ENCODE results near the gene AP4E1. TPM values are rescaled to one million over a fixed set of nuclear protein-coding genes. Genes with fewer than 3 reads are reported as not detected.
"Not testable (repeated sequence)": the region's sequence is repeated elsewhere in the genome, so short reads cannot be mapped to it uniquely, and the experiment has no call there.

The AP4E1 gene
- polyA plus RNA-seq, 1 donor from 2014 or later, result 8.6 TPM

DNA sequence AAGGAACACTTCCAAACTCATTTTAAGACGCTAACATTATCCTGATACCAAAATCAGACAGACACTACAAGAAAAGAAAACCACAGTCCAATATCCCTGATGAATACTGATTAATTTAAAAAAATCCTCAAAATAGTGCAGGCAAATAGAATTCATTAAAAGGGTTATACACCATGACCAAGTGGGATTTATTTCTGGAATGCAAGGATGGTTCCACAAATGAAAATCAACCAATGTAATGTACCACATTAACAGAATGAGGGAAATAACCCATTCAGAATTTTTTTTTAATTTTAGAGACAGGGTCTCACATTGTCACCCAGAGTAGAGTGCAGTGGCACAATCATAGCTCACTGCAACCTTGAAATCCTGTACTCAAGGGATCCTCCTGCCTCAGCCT, 17.3 kb upstream of the AP4E1 start:
- no peaks in the 10 kb centered on the region for H4K20me1 ChIP-seq (ENCODE audit: insufficient read depth)
- H2AFZ ChIP-seq (ENCODE audit: low read depth, low read length), result no peak overlapping the region
- H3K36me3 ChIP-seq (ENCODE audit: insufficient read depth, low read length), result no peaks in the 10 kb centered on the region
- no peaks in the 10 kb centered on the region for H3K27me3 ChIP-seq (ENCODE audit: insufficient read depth, low read depth, low read length)
- no peaks in the 10 kb centered on the region for H3K79me2 ChIP-seq (replicated peaks; ENCODE audit: insufficient read depth, low read length)
- H3F3A ChIP-seq (ENCODE audit: insufficient read depth, low read length, poor library complexity, severe bottlenecking), result no peaks in the 10 kb centered on the region
- no peak overlapping the region for H3K4me2 ChIP-seq (ENCODE audit: low read length)
- TF ChIP-seq TAF1 (IDR thresholded peaks at IDR 0.05; ENCODE audit: low read depth) (no peak), EZH2 (IDR thresholded peaks at IDR 0.05; ENCODE audit: borderline replicate concordance, insufficient read depth, low read length, poor library complexity, severe bottlenecking) (no peak), EP300 (conservative IDR thresholded peaks at IDR 0.05; ENCODE audit: poor library complexity, severe bottlenecking) (no peak), POLR2AphosphoS5 (IDR thresholded peaks at IDR 0.05) (no peak), MXI1 (conservative IDR thresholded peaks at IDR 0.05; ENCODE audit: poor library complexity, severe bottlenecking) (no peak), SMC3 (conservative IDR thresholded peaks at IDR 0.05; ENCODE audit: poor library complexity) (no peak), RAD21 (conservative IDR thresholded peaks at IDR 0.05) (no peak)
- TF ChIP-seq, protein P1, sequence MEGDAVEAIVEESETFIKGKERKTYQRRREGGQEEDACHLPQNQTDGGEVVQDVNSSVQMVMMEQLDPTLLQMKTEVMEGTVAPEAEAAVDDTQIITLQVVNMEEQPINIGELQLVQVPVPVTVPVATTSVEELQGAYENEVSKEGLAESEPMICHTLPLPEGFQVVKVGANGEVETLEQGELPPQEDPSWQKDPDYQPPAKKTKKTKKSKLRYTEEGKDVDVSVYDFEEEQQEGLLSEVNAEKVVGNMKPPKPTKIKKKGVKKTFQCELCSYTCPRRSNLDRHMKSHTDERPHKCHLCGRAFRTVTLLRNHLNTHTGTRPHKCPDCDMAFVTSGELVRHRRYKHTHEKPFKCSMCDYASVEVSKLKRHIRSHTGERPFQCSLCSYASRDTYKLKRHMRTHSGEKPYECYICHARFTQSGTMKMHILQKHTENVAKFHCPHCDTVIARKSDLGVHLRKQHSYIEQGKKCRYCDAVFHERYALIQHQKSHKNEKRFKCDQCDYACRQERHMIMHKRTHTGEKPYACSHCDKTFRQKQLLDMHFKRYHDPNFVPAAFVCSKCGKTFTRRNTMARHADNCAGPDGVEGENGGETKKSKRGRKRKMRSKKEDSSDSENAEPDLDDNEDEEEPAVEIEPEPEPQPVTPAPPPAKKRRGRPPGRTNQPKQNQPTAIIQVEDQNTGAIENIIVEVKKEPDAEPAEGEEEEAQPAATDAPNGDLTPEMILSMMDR (IDR thresholded peaks at IDR 0.05; ENCODE audit: poor library complexity, severe bottlenecking), result no peak
- TF ChIP-seq, protein P2, sequence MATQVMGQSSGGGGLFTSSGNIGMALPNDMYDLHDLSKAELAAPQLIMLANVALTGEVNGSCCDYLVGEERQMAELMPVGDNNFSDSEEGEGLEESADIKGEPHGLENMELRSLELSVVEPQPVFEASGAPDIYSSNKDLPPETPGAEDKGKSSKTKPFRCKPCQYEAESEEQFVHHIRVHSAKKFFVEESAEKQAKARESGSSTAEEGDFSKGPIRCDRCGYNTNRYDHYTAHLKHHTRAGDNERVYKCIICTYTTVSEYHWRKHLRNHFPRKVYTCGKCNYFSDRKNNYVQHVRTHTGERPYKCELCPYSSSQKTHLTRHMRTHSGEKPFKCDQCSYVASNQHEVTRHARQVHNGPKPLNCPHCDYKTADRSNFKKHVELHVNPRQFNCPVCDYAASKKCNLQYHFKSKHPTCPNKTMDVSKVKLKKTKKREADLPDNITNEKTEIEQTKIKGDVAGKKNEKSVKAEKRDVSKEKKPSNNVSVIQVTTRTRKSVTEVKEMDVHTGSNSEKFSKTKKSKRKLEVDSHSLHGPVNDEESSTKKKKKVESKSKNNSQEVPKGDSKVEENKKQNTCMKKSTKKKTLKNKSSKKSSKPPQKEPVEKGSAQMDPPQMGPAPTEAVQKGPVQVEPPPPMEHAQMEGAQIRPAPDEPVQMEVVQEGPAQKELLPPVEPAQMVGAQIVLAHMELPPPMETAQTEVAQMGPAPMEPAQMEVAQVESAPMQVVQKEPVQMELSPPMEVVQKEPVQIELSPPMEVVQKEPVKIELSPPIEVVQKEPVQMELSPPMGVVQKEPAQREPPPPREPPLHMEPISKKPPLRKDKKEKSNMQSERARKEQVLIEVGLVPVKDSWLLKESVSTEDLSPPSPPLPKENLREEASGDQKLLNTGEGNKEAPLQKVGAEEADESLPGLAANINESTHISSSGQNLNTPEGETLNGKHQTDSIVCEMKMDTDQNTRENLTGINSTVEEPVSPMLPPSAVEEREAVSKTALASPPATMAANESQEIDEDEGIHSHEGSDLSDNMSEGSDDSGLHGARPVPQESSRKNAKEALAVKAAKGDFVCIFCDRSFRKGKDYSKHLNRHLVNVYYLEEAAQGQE (IDR thresholded peaks at IDR 0.05; ENCODE audit: borderline replicate concordance), result no peak
- H3K27ac ChIP-seq (ENCODE audit: low read length), result no peak overlapping the region
- no peak overlapping the region for H3K4me3 ChIP-seq (ENCODE audit: low read length)
- no peaks in the 10 kb centered on the region for H3K9me3 ChIP-seq (ENCODE audit: low read length)
- no peak overlapping the region for H3K9ac ChIP-seq (ENCODE audit: low read length)
- H3K9me2 ChIP-seq (ENCODE audit: insufficient read depth, low read length), result no peaks in the 10 kb centered on the region

DNA sequence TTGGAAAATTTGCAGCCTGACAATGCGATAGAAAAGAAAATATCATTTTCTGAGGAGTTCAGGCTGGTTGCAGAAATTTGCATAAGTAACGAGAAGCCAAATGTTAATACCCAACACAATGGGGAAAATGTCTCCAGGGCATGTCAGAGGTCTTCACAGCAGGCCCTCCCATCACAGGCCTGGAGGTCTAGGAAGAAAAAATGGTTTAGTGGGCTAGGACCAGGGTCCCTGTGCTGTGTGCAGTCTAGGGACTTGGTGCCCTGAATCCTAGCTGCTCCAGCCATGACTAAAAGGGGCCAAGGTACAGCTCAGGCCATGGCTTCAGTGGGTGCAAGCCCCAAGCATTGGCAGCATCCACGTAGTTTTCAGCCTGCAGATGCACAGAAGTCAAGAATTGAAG, 14.5 kb upstream of the AP4E1 start:
- Histone ChIP-seq H3K79me2 (replicated peaks; ENCODE audit: insufficient read depth, low read length) (no peaks in the 10 kb centered on the region), H3K9me3 (ENCODE audit: low read length) (no peaks in the 10 kb centered on the region), H3K9me2 (ENCODE audit: insufficient read depth, low read length) (no peaks in the 10 kb centered on the region), H3K27ac (ENCODE audit: low read length) (no peak overlapping the region), H3K4me3 (ENCODE audit: low read length) (no peak overlapping the region), H4K20me1 (ENCODE audit: insufficient read depth) (no peaks in the 10 kb centered on the region), H3K36me3 (ENCODE audit: insufficient read depth, low read length) (no peaks in the 10 kb centered on the region), H3K4me2 (ENCODE audit: low read length) (no peak overlapping the region), H2AFZ (ENCODE audit: low read depth, low read length) (no peak overlapping the region), H3F3A (ENCODE audit: insufficient read depth, low read length, poor library complexity, severe bottlenecking) (no peaks in the 10 kb centered on the region), H3K27me3 (ENCODE audit: insufficient read depth, low read depth, low read length) (no peaks in the 10 kb centered on the region), H3K9ac (ENCODE audit: low read length) (no peak overlapping the region)
- TF ChIP-seq, protein P1 (IDR thresholded peaks at IDR 0.05; ENCODE audit: poor library complexity, severe bottlenecking), result no peak
- TF ChIP-seq RAD21 (conservative IDR thresholded peaks at IDR 0.05), result no peak
- no peak for TF ChIP-seq POLR2AphosphoS5 (IDR thresholded peaks at IDR 0.05)
- TF ChIP-seq MXI1 (conservative IDR thresholded peaks at IDR 0.05; ENCODE audit: poor library complexity, severe bottlenecking), result no peak
- no peak for TF ChIP-seq EP300 (conservative IDR thresholded peaks at IDR 0.05; ENCODE audit: poor library complexity, severe bottlenecking)
- TF ChIP-seq TAF1 (IDR thresholded peaks at IDR 0.05; ENCODE audit: low read depth), result no peak
- TF ChIP-seq EZH2 (IDR thresholded peaks at IDR 0.05; ENCODE audit: borderline replicate concordance, insufficient read depth, low read length, poor library complexity, severe bottlenecking), result no peak
- TF ChIP-seq, protein P2 (IDR thresholded peaks at IDR 0.05; ENCODE audit: borderline replicate concordance), result no peak
- no peak for TF ChIP-seq SMC3 (conservative IDR thresholded peaks at IDR 0.05; ENCODE audit: poor library complexity)

DNA sequence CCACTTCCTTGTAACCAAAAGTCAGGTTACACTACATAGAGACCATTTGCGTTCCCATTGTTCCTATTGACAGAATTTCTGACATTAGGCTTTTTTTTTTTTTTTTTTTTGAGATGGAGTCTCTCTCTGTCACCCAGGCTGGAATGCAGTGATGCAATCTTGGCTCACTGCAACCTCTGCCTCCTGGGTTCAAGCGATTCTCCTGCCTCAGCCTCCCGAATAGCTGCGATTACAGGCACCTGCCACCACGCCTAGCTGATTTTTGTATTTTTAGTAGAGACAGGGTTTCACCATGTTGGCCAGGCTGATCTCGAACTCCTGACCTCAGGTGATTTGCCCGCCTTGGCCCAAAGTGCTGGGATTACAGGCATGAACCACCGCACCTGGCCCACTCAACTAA, 7.1 kb upstream of the AP4E1 start:
- not testable (repeated sequence) for H3K4me3 ChIP-seq (ENCODE audit: low read length); H3K79me2 ChIP-seq (replicated peaks; ENCODE audit: insufficient read depth, low read length); H3F3A ChIP-seq (ENCODE audit: insufficient read depth, low read length, poor library complexity, severe bottlenecking); H3K9ac ChIP-seq (ENCODE audit: low read length); H3K4me2 ChIP-seq (ENCODE audit: low read length); H3K27ac ChIP-seq (ENCODE audit: low read length); H3K9me3 ChIP-seq (ENCODE audit: low read length); H3K9me2 ChIP-seq (ENCODE audit: insufficient read depth, low read length); H3K36me3 ChIP-seq (ENCODE audit: insufficient read depth, low read length); H4K20me1 ChIP-seq (ENCODE audit: insufficient read depth); H3K27me3 ChIP-seq (ENCODE audit: insufficient read depth, low read depth, low read length); H2AFZ ChIP-seq (ENCODE audit: low read depth, low read length)
